Esophagus squamous epithelium (tissue), 5 donors: ENCODE data around the gene RPL35. TPM values are rescaled to one million over a fixed set of nuclear protein-coding genes. Genes with fewer than 3 reads are reported as not detected.

Experiments
- DNase-seq: peaks from one replicate; lab custom pipeline; 2025; lab: John Stamatoyannopoulos, UW
- H3K27ac ChIP-seq, 4 donors: fragments of 200-600 bp; sonication (generic); one replicate each; pipeline ENCODE4 v1.5.1; 2016 to 2019; ENCODE audit warnings: mild to moderate bottlenecking in 1 of 4
- H3K27me3 ChIP-seq, 4 donors: fragments of 200-600 bp; sonication (generic); 1 replicate in 3 of 4; 2 replicates in 1 of 4; pipeline versions ENCODE4 v1.5.1 to v1.6.0; 2017 to 2021; ENCODE audit warnings: antibody characterized with exemption in 1 of 4
- H3K36me3 ChIP-seq, 3 donors: fragments of 200-600 bp; sonication (generic); one replicate each; pipeline ENCODE4 v1.5.1; 2016 to 2019
- H3K4me1 ChIP-seq, 3 donors: fragments of 200-600 bp; sonication (generic); one replicate each; pipeline ENCODE4 v1.5.1; 2017 to 2019
- H3K4me3 ChIP-seq, 4 donors: fragments of 200-600 bp; sonication (generic); 1 replicate in 3 of 4; 2 replicates in 1 of 4; pipeline ENCODE4 v1.5.1; 2016 to 2019; ENCODE audit warnings: mild to moderate bottlenecking in 2 of 4, moderate library complexity in 1 of 4
- H3K9me3 ChIP-seq, 3 donors: fragments of 200-600 bp; sonication (generic); one replicate each; pipeline ENCODE4 v1.5.1; 2016 to 2019
- POLR2A ChIP-seq, 4 donors: fragments of 450-650 bp; IDR thresholded peaks; one replicate each; pipeline ENCODE4 v1.6.1; 2017; ENCODE audit warnings: antibody characterized with exemption in 4 of 4, mild to moderate bottlenecking in 4 of 4, moderate library complexity in 3 of 4
- WGBS, 2 donors: methylation state at CpG; one replicate each; pipeline ENCODE4 v1.1.5; 2018; 5-methylcytosine and 5-hydroxymethylcytosine counted together
- intact Hi-C: fragments of 100-400 bp; cut with DNase I; formaldehyde crosslinking; loops from one replicate; pipeline ENCODE4 v1.15.0; 2022
- small RNA-seq, 4 donors: library from RNA; depleted of rRNA; stranded (forward); fragments of <200 nt; gene quantifications; one replicate each; pipeline ENCODE3, GENCODE V24; 2016
- total RNA-seq, 4 donors: library from RNA; depleted of rRNA; stranded (reverse); fragments of >200 nt; gene quantifications; one replicate each; pipeline ENCODE4 v1.1.0, GENCODE V29; 2016
- TF ChIP-seq, protein P1 (sequence below), 6 experiments: fragments of 450-650 bp in 4 of 6; fragments of 200-600 bp in 2 of 6; sonication (generic) in 2 of 6; IDR thresholded peaks; one replicate each; pipeline ENCODE4 v1.5.1; 2016 to 2019; ENCODE audit warnings: antibody characterized with exemption in 6 of 6, mild to moderate bottlenecking in 4 of 6, moderate library complexity in 4 of 6
- donor health status: DM: yes; HTN: yes; CAD: no.

RPL35 gene
- total RNA-seq, 4 donors from 2014 or later = 2,345 to 3,186 (median 2,827) TPM

GRCh38 chr9:124809741-124810500 lies 51.8 kb downstream of the RPL35 start:
- H3K27me3 ChIP-seq = no peaks in the 10 kb centered on the region
- 89% methylated on average over 7 of the region's 60 CpGs; no CpG with 5 or more reads in 1 of the 2 donors for WGBS, 2 donors
- H3K4me3 ChIP-seq = no peak overlapping the region
- peaks cover 9 to 49% (median 27%) of the 10 kb centered on the region in 3 donors for H3K4me1 ChIP-seq
- no peaks in the 10 kb centered on the region for H3K9me3 ChIP-seq
- intact Hi-C loops = no loop called here
- TF ChIP-seq POLR2A (IDR thresholded peaks at IDR 0.05) = no peak
- TF ChIP-seq, protein P1, sequence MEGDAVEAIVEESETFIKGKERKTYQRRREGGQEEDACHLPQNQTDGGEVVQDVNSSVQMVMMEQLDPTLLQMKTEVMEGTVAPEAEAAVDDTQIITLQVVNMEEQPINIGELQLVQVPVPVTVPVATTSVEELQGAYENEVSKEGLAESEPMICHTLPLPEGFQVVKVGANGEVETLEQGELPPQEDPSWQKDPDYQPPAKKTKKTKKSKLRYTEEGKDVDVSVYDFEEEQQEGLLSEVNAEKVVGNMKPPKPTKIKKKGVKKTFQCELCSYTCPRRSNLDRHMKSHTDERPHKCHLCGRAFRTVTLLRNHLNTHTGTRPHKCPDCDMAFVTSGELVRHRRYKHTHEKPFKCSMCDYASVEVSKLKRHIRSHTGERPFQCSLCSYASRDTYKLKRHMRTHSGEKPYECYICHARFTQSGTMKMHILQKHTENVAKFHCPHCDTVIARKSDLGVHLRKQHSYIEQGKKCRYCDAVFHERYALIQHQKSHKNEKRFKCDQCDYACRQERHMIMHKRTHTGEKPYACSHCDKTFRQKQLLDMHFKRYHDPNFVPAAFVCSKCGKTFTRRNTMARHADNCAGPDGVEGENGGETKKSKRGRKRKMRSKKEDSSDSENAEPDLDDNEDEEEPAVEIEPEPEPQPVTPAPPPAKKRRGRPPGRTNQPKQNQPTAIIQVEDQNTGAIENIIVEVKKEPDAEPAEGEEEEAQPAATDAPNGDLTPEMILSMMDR (IDR thresholded peaks at IDR 0.05) = no peak
- no peak for DNase-seq
- H3K27ac ChIP-seq = peak overlapping the region in 3 of 4 donors; percentile 68 to 75 (median 73)
- peaks cover 0 to 14% (median 0%) of the 10 kb centered on the region in 3 donors for H3K36me3 ChIP-seq

- Histone ChIP-seq H3K36me3 (peaks cover 0 to 21% (median 0%) of the 10 kb centered on the region in 3 donors), H3K4me1 (peaks cover 9 to 42% (median 27%) of the 10 kb centered on the region in 3 donors), H3K9me3 (no peaks in the 10 kb centered on the region), H3K4me3 (no peak overlapping the region), H3K27me3 (no peaks in the 10 kb centered on the region), H3K27ac (no peak overlapping the region)
- WGBS, 2 donors = 95 to 97% methylated on average over 6 of the region's 6 CpGs
- no peak for TF ChIP-seq POLR2A (IDR thresholded peaks at IDR 0.05)
- TF ChIP-seq, protein P1 (IDR thresholded peaks at IDR 0.05) = no peak
- DNase-seq = no peak
- intact Hi-C loops = no loop called here
Observed at GRCh38 chr9:124809211-124809610, 52.5 kb downstream of the RPL35 start.

GRCh38 chr9:124808246-124808956 lies 53.4 kb downstream of the RPL35 start:
- no peaks in the 10 kb centered on the region for H3K27me3 ChIP-seq
- H3K4me3 ChIP-seq = no peak overlapping the region
- 69 to 77% methylated on average over 7 to 9 of the region's 12 CpGs for WGBS, 2 donors
- H3K4me1 ChIP-seq = peaks cover 9 to 34% (median 20%) of the 10 kb centered on the region in 3 donors
- no peaks in the 10 kb centered on the region for H3K9me3 ChIP-seq
- peaks cover 0 to 29% (median 0%) of the 10 kb centered on the region in 3 donors for H3K36me3 ChIP-seq
- no peak overlapping the region for H3K27ac ChIP-seq
- intact Hi-C loops = no loop called here
- TF ChIP-seq POLR2A (IDR thresholded peaks at IDR 0.05) = no peak
- TF ChIP-seq, protein P1 (IDR thresholded peaks at IDR 0.05) = no peak
- DNase-seq = no peak

Small RNA genes within 50 kb of the gene (small RNA-seq; reads per million reads assigned to genes)
- 0 to 0.54 (median 0) reads per million in 4 donors for gene RNU4-82P

Other genes starting within 250 kb of the RPL35 start
- 1 to 10 TPM; 1.9 to 4.0 (median 2.7) TPM for gene NR6A1, start 90.6 kb downstream of the RPL35 start, total RNA-seq
- 10 to 100 TPM in 3 of 4 donors, 1 to 10 TPM in 1; 9.0 to 21.7 (median 13.6) TPM for gene OLFML2A, start 84.8 kb downstream of the RPL35 start, total RNA-seq
- not detected for gene WDR38, start 8.5 kb downstream of the RPL35 start, total RNA-seq
- gene ARPC5L, start 173 bp upstream of the RPL35 start, total RNA-seq = 10 to 100 TPM; 39.1 to 59.6 (median 45.3) TPM
- gene GOLGA1, start 79.1 kb upstream of the RPL35 start, total RNA-seq = 10 to 100 TPM; 11.9 to 18.8 (median 14.8) TPM